GM23248 (cell line): ENCODE results near the gene NACC1.

ENCODE experiments used
- EZH2 ChIP-seq: fragments of 200-600 bp; sonication (generic); IDR thresholded peaks from 2 replicates; pipeline ENCODE4 v1.6.1; 2018; ENCODE audit warnings: antibody characterized with exemption, mild to moderate bottlenecking; ENCODE audit not compliant: insufficient read depth, poor library complexity, severe bottlenecking
- EZH2phosphoT487 ChIP-seq: fragments of 200-600 bp; sonication (generic); IDR thresholded peaks from 2 replicates; pipeline ENCODE4 v1.6.1; 2018; ENCODE audit warnings: antibody characterized with exemption, moderate library complexity, mild to moderate bottlenecking, low read depth; ENCODE audit not compliant: insufficient read depth

DNA sequence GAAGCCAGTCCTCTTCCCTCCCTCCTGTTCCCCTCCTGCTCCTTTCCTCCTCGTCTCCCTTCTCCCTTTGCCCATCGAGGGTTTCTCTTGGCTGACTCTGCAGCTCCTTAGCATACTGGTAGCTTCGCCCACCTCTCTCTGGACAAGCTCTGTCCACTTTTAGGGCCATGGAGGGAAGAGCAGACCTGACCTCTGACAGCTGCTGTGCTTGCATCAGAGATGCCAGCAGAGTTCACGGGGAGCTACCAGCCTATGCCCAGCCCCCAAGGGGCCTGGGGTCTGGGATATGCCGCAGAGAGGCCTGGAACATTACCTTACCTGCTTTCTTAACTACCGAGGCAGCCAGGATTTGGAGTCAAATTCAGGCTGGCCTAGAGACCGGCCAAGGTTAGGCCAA, 35.1 kb upstream of the NACC1 start:
- TF ChIP-seq EZH2phosphoT487 (no peak), EZH2 (no peak)
